HG02943 (cell line): Measurements from ENCODE around the gene EIF4B.

Experiments
- ATAC-seq: cut with Tn5 transposase; IDR thresholded peaks from one replicate; pipeline ENCODE4 v1.9.1; 2021; ENCODE audit warnings: mild to moderate bottlenecking, low read depth, moderate library complexity; ENCODE audit not compliant: unreplicated experiment

Gene EIF4B

GRCh38 chr12:53044896-53045695 is 38.8 kb downstream of the EIF4B start:
- ATAC-seq: no peak

GRCh38 chr12:53045696-53046045 is 39.4 kb downstream of the EIF4B start:
- ATAC-seq: no peak

GRCh38 chr12:53046655-53047220 is 40.5 kb downstream of the EIF4B start:
- peak; percentile 20 for ATAC-seq

GRCh38 chr12:53047221-53048032 is 41.2 kb downstream of the EIF4B start:
- peak; percentile 62 for ATAC-seq

GRCh38 chr12:53048033-53048779 is 42.0 kb downstream of the EIF4B start:
- ATAC-seq: no peak

- no peak for ATAC-seq
Measured at GRCh38 chr12:53048780-53049401, 42.6 kb downstream of the EIF4B start.

- ATAC-seq: no peak
Measured at GRCh38 chr12:53049571-53050318, 43.5 kb downstream of the EIF4B start, which contains the start of gene TNS2. TSS of gene TNS2 (plus strand) at chr12:53050065. CDS start at chr12:53050186, 121 bp downstream.

- no peak for ATAC-seq
Measured at GRCh38 chr12:53050426-53051057, 44.3 kb downstream of the EIF4B start.

- no peak for ATAC-seq
Measured at GRCh38 chr12:53051058-53051880, 45.0 kb downstream of the EIF4B start.

- ATAC-seq: no peak
Measured at GRCh38 chr12:53051881-53052412, 45.7 kb downstream of the EIF4B start.

- no peak for ATAC-seq
Measured at GRCh38 chr12:53052419-53053217, 46.4 kb downstream of the EIF4B start.

GRCh38 chr12:53053218-53054111 is 47.2 kb downstream of the EIF4B start:
- ATAC-seq: no peak

GRCh38 chr12:53054112-53054878 is 48.0 kb downstream of the EIF4B start:
- peak; percentile 84 for ATAC-seq

- ATAC-seq: no peak
Measured at GRCh38 chr12:53055471-53056266, 49.4 kb downstream of the EIF4B start.

- ATAC-seq: no peak
Measured at GRCh38 chr12:53056296-53056695, 50.0 kb downstream of the EIF4B start.
